ENCODE data around the gene RNF220. TPM values are rescaled to one million over a fixed set of nuclear protein-coding genes. Genes with fewer than 3 reads are reported as not detected.

RNF220 gene
- total and polyA plus RNA-seq, 2 of the 4 experiments (the other 2 are of a cell fraction), result 71.8 to 77.1 TPM

GRCh38 chr1:44678626-44679025, 273.6 kb downstream of the RNF220 start:
- Histone ChIP-seq H2BK20ac (ENCODE audit: low read depth, low read length) (no peak overlapping the region), H2AK5ac (ENCODE audit: low read depth, low read length) (no peak overlapping the region), H3K4me1 (ENCODE audit: control insufficient read depth, insufficient read depth, low read length) (peaks cover 6% of the 10 kb centered on the region), H3K18ac (ENCODE audit: low read depth, low read length) (no peak overlapping the region), H2BK5ac (ENCODE audit: low read depth, low read length, poor library complexity, severe bottlenecking) (no peak overlapping the region), H4K91ac (ENCODE audit: insufficient read depth, low read depth, low read length) (no peak overlapping the region), H3K4ac (ENCODE audit: low read depth, low read length) (no peak overlapping the region), H3K9ac (ENCODE audit: low read depth, low read length) (no peak overlapping the region), H3K9me3 (ENCODE audit: control insufficient read depth, insufficient read depth, low read length) (no peaks in the 10 kb centered on the region), H3K14ac (replicated peaks; ENCODE audit: low read depth, low read length) (no peak overlapping the region), H3K27me3 (ENCODE audit: control insufficient read depth, insufficient read depth, low read length) (no peaks in the 10 kb centered on the region), H3K27ac (ENCODE audit: insufficient read depth, low read length) (no peak overlapping the region), H3K4me3 (ENCODE audit: insufficient read depth, low read depth, low read length) (no peak overlapping the region), H2BK120ac (ENCODE audit: low read depth, low read length) (no peak overlapping the region), H3K79me1 (ENCODE audit: low read depth in 1 of 2, low read length in 2 of 2) (peaks cover 5 to 6% of the 10 kb centered on the region in 2 experiments; a peak in 3 of 4 replicates), H3K23ac (ENCODE audit: low read depth, low read length) (no peak overlapping the region), H3K4me2 (ENCODE audit: low read depth, low read length) (no peak overlapping the region), H2AK9ac (replicated peaks; ENCODE audit: low read depth, low read length, poor library complexity) (no peak overlapping the region), H4K20me1 (ENCODE audit: insufficient read depth, low read length) (no peaks in the 10 kb centered on the region), H4K8ac (ENCODE audit: low read depth in 2 of 2, low read length in 2 of 2) (no peak overlapping the region), H2BK15ac (ENCODE audit: low read depth, low read length) (no peak overlapping the region), H3K9me1 (ENCODE audit: insufficient read depth, low read length) (peaks cover 6% of the 10 kb centered on the region), H2AFZ (replicated peaks; ENCODE audit: low read length, poor library complexity) (no peak overlapping the region), H3K56ac (ENCODE audit: extremely low read depth, insufficient read depth, low read length) (no peak overlapping the region), H4K5ac (ENCODE audit: low read depth, low read length) (no peak overlapping the region), H3K36me3 (ENCODE audit: control insufficient read depth, insufficient read depth, low read length) (no peaks in the 10 kb centered on the region)
- TF ChIP-seq CTCF (conservative IDR thresholded peaks at IDR 0.05; ENCODE audit: low read depth, low read length) (no peak), ELK1 (IDR thresholded peaks at IDR 0.05; ENCODE audit: borderline replicate concordance, low read depth, low read length) (no peak), BHLHE40 (IDR thresholded peaks at IDR 0.05; ENCODE audit: low read depth, low read length) (no peak)
- POLR2A ChIA-PET (ENCODE audit: unreplicated experiment), result no interaction called here
- intact Hi-C loops (cut with micrococcal nuclease) (no loop called here), in situ Hi-C loops (cut with MboI; ENCODE audit: low sequenced_read_pairs) (no loop called here), dilution Hi-C loops (cut with HindIII; ENCODE audit: low sequenced_read_pairs, unreplicated experiment) (no loop called here)
- 60% methylated on average over 1 of the region's 4 CpGs; no CpG with 5 or more reads in 1 of the 2 experiments for WGBS, 2 experiments (ENCODE audit: extremely low coverage in 2 of 2, insufficient read length in 1 of 2)
- DNase-seq (no peak), ATAC-seq (ENCODE audit: low read depth) (no peak)
- CTCF ChIA-PET, result no interaction called here
- BruUV-seq (replicated peaks), result no TSS peak
